GM12878 (cell line): ENCODE measurements around the gene RASAL1. TPM values are rescaled to one million over a fixed set of nuclear protein-coding genes. Genes with fewer than 3 reads are reported as not detected.
A peak's percentile ranks its signal among the peaks of the same experiment; 100 is the strongest.

Source experiments
- ATAC-seq: fragments of 200-7000 bp; cut with Tn5 transposase; 3 replicates; pipeline ENCODE4 v1.9.1; 2020; ENCODE audit warnings: mild to moderate bottlenecking, moderate library complexity
- BruUV-seq: library from RNA; stranded (reverse); fragments of 400-500 nt; replicated peaks from 2 replicates; lab custom pipeline; 2021; lab: Mats Ljungman, UMichigan
- CTCF ChIA-PET: fragments of 300-600 bp; sonication (Branson Sonifier 250); formaldehyde crosslinking; extraction: SDS; loops from one replicate; lab custom pipeline; 2021; ENCODE audit warnings: inconsistent platforms; lab: Yijun Ruan, JAX
- POLR2A ChIA-PET: fragments of 350-600 bp; formaldehyde crosslinking; extraction: SDS; loops from one replicate; lab custom pipeline; 2021; ENCODE audit warnings: inconsistent platforms; lab: Charles Lee
- RAD21 ChIA-PET: fragments of 300-600 bp; sonication (Branson Sonifier 250); formaldehyde crosslinking; loops from one replicate; lab custom pipeline; 2023; ENCODE audit warnings: antibody characterized with exemption; ENCODE audit not compliant: unreplicated experiment; lab: Charles Lee
- SMC1A ChIA-PET: fragments of 300-600 bp; sonication (Branson Sonifier 250); formaldehyde crosslinking; loops from one replicate; lab custom pipeline; 2023; ENCODE audit not compliant: unreplicated experiment, uncharacterized antibody; lab: Charles Lee
- DNase-seq: peaks from one replicate; pipeline ENCODE4 v3.0.0-alpha.2; 2011; ENCODE audit warnings: low read depth, low spot score
- FAIRE-seq: peaks from 3 replicates; lab custom pipeline; 2011; peaks lifted over from hg19 to GRCh38; lab: Jason Lieb, UNC
- H2AFZ ChIP-seq: 2 replicates; pipeline ENCODE4 v1.6.0; 2011; ENCODE audit warnings: low read depth, low read length, control low read depth; ENCODE audit not compliant: control insufficient read depth
- H3K27ac ChIP-seq: 2 replicates; pipeline ENCODE4 v1.5.1; 2011; ENCODE audit warnings: control low read depth; ENCODE audit not compliant: control insufficient read depth, insufficient read depth
- H3K27me3 ChIP-seq, 2 experiments: replicated peaks in 1 of 2; 2 replicates each; pipeline versions ENCODE4 v1.6.0 to v1.6.1; 2011; ENCODE audit warnings: low read length in 1 of 2; ENCODE audit not compliant: control insufficient read depth in 2 of 2, insufficient read depth in 2 of 2
- H3K36me3 ChIP-seq, 2 experiments: 2 replicates each; pipeline ENCODE4 v1.5.1; 2011; ENCODE audit warnings: low read length in 1 of 2; ENCODE audit not compliant: control insufficient read depth in 2 of 2, insufficient read depth in 2 of 2
- H3K4me1 ChIP-seq: 2 replicates; pipeline ENCODE4 v1.6.1; 2011; ENCODE audit warnings: mild to moderate bottlenecking, low read length, moderate library complexity, mixed read lengths; ENCODE audit not compliant: control insufficient read depth, insufficient read depth
- H3K4me2 ChIP-seq: 2 replicates; pipeline ENCODE4 v1.6.0; 2011; ENCODE audit warnings: control low read depth; ENCODE audit not compliant: control insufficient read depth, insufficient read depth
- H3K4me3 ChIP-seq: fragments of 200-600 bp; sonication (generic); 2 replicates; pipeline ENCODE4 v1.5.1; 2016
- H3K79me2 ChIP-seq: 2 replicates; pipeline ENCODE4 v1.6.0; 2011; ENCODE audit warnings: low read length; ENCODE audit not compliant: control insufficient read depth, insufficient read depth
- H3K9ac ChIP-seq: 2 replicates; pipeline ENCODE4 v1.8.0; 2011; ENCODE audit warnings: low read length, control low read depth, mixed read lengths; ENCODE audit not compliant: control insufficient read depth, insufficient read depth
- H3K9me3 ChIP-seq: replicated peaks from 3 replicates; pipeline ENCODE4 v1.5.1; 2011; ENCODE audit warnings: mild to moderate bottlenecking, low read length; ENCODE audit not compliant: control insufficient read depth, insufficient read depth
- H4K20me1 ChIP-seq: 2 replicates; pipeline ENCODE4 v1.6.0; 2011; ENCODE audit not compliant: control insufficient read depth, insufficient read depth
- BCL3 ChIP-seq: IDR thresholded peaks from 2 replicates; pipeline ENCODE4 v1.6.1; 2011; ENCODE audit warnings: borderline replicate concordance, low read depth, mild to moderate bottlenecking, moderate library complexity, low read length; ENCODE audit not compliant: insufficient read depth, poor library complexity, severe bottlenecking
- CEBPZ ChIP-seq: fragments of 150-350 bp; IDR thresholded peaks from 2 replicates; pipeline ENCODE4 v1.6.1; 2016; ENCODE audit warnings: low read depth, low read length
- DPF2 ChIP-seq: fragments of 450-650 bp; IDR thresholded peaks from 2 replicates; pipeline ENCODE4 v1.6.1; 2017; ENCODE audit warnings: mild to moderate bottlenecking
- GATAD2B ChIP-seq: fragments of 450-650 bp; conservative IDR thresholded peaks from 2 replicates; pipeline ENCODE4 v1.6.1; 2017; ENCODE audit warnings: low read depth, mild to moderate bottlenecking, moderate library complexity
- HCFC1 ChIP-seq: fragments of 150-350 bp; IDR thresholded peaks from 2 replicates; pipeline ENCODE4 v1.6.1; 2014; ENCODE audit warnings: low read length
- IKZF1 ChIP-seq: fragments of 450-650 bp; conservative IDR thresholded peaks from 2 replicates; pipeline ENCODE4 v1.6.1; 2017; ENCODE audit warnings: antibody characterized with exemption, mild to moderate bottlenecking
- IRF4 ChIP-seq: IDR thresholded peaks from 2 replicates; pipeline ENCODE4 v1.6.1; 2011; ENCODE audit warnings: low read depth, low read length
- MLLT1 ChIP-seq: fragments of 450-650 bp; IDR thresholded peaks from 2 replicates; pipeline ENCODE4 v1.6.1; 2016; ENCODE audit warnings: mild to moderate bottlenecking
- SMARCA5 ChIP-seq: fragments of 450-650 bp; IDR thresholded peaks from 2 replicates; pipeline ENCODE4 v1.6.1; 2017; ENCODE audit warnings: mild to moderate bottlenecking
- SRF ChIP-seq, 2 experiments: IDR thresholded peaks; 2 replicates each; pipeline ENCODE4 v1.6.1; 2011; ENCODE audit warnings: low read depth in 2 of 2, low read length in 2 of 2, mild to moderate bottlenecking in 1 of 2, moderate library complexity in 1 of 2
- ZNF217 ChIP-seq: fragments of 450-650 bp; IDR thresholded peaks from 2 replicates; pipeline ENCODE4 v1.6.1; 2017; ENCODE audit warnings: antibody characterized with exemption, mild to moderate bottlenecking
- ZNF274 ChIP-seq: IDR thresholded peaks from one replicate; pipeline ENCODE4 v1.8.0; 2011; ENCODE audit not compliant: insufficient read length, insufficient read depth
- WGBS: methylation state at CpG from one replicate; pipeline ENCODE4 v1.1.6; 2016; ENCODE audit warnings: low lambda C conversion rate; ENCODE audit not compliant: insufficient replicate concordance, insufficient coverage; ENCODE audit errors: missing lambda C conversion rate; 5-methylcytosine and 5-hydroxymethylcytosine counted together
- in situ Hi-C: fragments of 300-500 bp; cut with MboI; formaldehyde crosslinking; loops from 9 replicates; pipeline ENCODE4 v1.14.3; 2018; ENCODE audit warnings: mixed read lengths
- intact Hi-C: fragments of 100-400 bp; cut with micrococcal nuclease; formaldehyde crosslinking; loops from one replicate; pipeline ENCODE4 v1.14.2; 2022; ENCODE audit not compliant: unreplicated experiment
- polyA plus RNA-seq, 11 experiments: library from polyadenylated mRNA; depleted of rRNA in 4 of 11; unstranded in 6 of 11; stranded (reverse) in 5 of 11; fragments of >200 nt; fragmentation: Nextera tagmentation in 4 of 11; fragmentation: Illumina TruSeq in 1 of 11; extraction: Ambion mirVana in 4 of 11; extraction: Trizol in 1 of 11; gene quantifications; 1 replicate in 1 of 11; 2 replicates in 10 of 11; pipeline versions ENCODE4 v1.2.1 to v1.2.3, GENCODE V29; 2011 to 2016; ENCODE audit warnings: inconsistent platforms in 2 of 11, missing spikeins in 2 of 11, low read depth in 1 of 11
- total RNA-seq, 4 experiments: library from RNA; depleted of rRNA in 3 of 4; stranded (reverse); fragments of >200 nt in 3 of 4; fragmentation: Illumina TruSeq in 1 of 4; extraction: Trizol in 1 of 4; gene quantifications; 2 replicates each; pipeline versions ENCODE4 v1.2.1 to v1.2.3, GENCODE V29; 2013 to 2021

RASAL1 gene
- total and polyA plus RNA-seq, 10 of the 15 experiments (the other 5 are each of a cell fraction or from before 2014, with no cell fraction given): 0.12 to 1.0 (median 0.52) TPM; not detected in 6

- TF ChIP-seq IRF4 (no peak), IKZF1 (peak; percentile 91)
Observed at GRCh38 chr12:113070117-113070906, 65.2 kb downstream of the RASAL1 start (continued).

- no peak overlapping the region for H3K4me3 ChIP-seq
- TF ChIP-seq DPF2 (no peak), BCL3 (no peak), MLLT1 (no peak), SRF (IDR thresholded peaks at IDR 0.05; ENCODE audit: low read depth in 2 of 2, low read length in 2 of 2) (no peak), SMARCA5 (peak; percentile 36; the same call in 1 of the 2 replicates), IRF4 (no peak), HCFC1 (0 out of 2 replicates have a peak, but pooled peaks have one; percentile 6), CEBPZ (no peak), GATAD2B (no peak), ZNF217 (peak; percentile 42; the same call in 1 of the 2 replicates), ZNF274 (no peak)
Observed at GRCh38 chr12:113069751-113070116, 65.8 kb downstream of the RASAL1 start.

More at GRCh38 chr12:113069751-113070116, 65.8 kb downstream of the RASAL1 start:
- 43% methylated on average over 6 of the region's 6 CpGs for WGBS
- H3K79me2 ChIP-seq: peaks cover 2% of the 10 kb centered on the region; the same call in 1 of the 2 replicates
- H4K20me1 ChIP-seq: no peaks in the 10 kb centered on the region
- H3K36me3 ChIP-seq: no peaks in the 10 kb centered on the region; a peak in 2 of 4 replicates
- H3K9me3 ChIP-seq: no peaks in the 10 kb centered on the region
- peak overlapping the region; percentile 51 for H3K9ac ChIP-seq
- ChIA-PET SMC1A (interaction anchor here (0.8 to 7.3 kb wide), 11 partner anchors 8 to 163 kb away, joined by 3 to 83 read pairs (median 5); partner anchors contain the start of gene OAS1), POLR2A (interaction anchor here (1.1 to 5.6 kb wide), 6 partner anchors 9 to 22 kb away, joined by 5 to 41 read pairs (median 8); no protein-coding TSS in a partner anchor), RAD21 (interaction anchor here (0.9 to 7.1 kb wide), 8 partner anchors 8 to 104 kb away, joined by 3 to 84 read pairs (median 4); no protein-coding TSS in a partner anchor), CTCF (interaction anchor here (1.0 to 4.9 kb wide), 10 partner anchors 8 to 167 kb away, joined by 3 to 40 read pairs (median 6); no protein-coding TSS in a partner anchor)
- H2AFZ ChIP-seq: no peak overlapping the region
- no TSS peak for BruUV-seq
- H3K27me3 ChIP-seq: no peaks in the 10 kb centered on the region
- DNase-seq (no peak), ATAC-seq (no peak), FAIRE-seq (no peak)
- H3K27ac ChIP-seq: peak overlapping the region; percentile 54
- H3K4me1 ChIP-seq: peaks cover 50% of the 10 kb centered on the region
- intact Hi-C loops (no loop called here), in situ Hi-C loops (no loop called here)
- peak overlapping the region; percentile 79 for H3K4me2 ChIP-seq
